ENCODE data around the gene MBOAT1. TPM values are rescaled to one million over a fixed set of nuclear protein-coding genes. Genes with fewer than 3 reads are reported as not detected.

Gene MBOAT1
- polyA plus RNA-seq, 3 donors = 18.1 to 26.0 (median 25.5) TPM

Other genes starting within 250 kb of the MBOAT1 start
- 10 to 100 TPM; 18.0 to 20.7 (median 20.7) TPM for gene E2F3, start 189.4 kb upstream of the MBOAT1 start, polyA plus RNA-seq (ENCODE audit: insufficient read length in 3 of 3)

Measured in renal pelvis (tissue), 3 donors.